K562 (cell line): ENCODE results near the gene SLC16A5. TPM values are rescaled to one million over a fixed set of nuclear protein-coding genes. Genes with fewer than 3 reads are reported as not detected.

Source experiments
- BHLHE40 ChIP-seq: IDR thresholded peaks from 2 replicates; pipeline ENCODE4 v1.6.1; 2011; ENCODE audit warnings: low read length, improper control_type of control experiment
- CTBP1 ChIP-seq: fragments of 450-650 bp; IDR thresholded peaks from 2 replicates; pipeline ENCODE4 v1.6.1; 2016; ENCODE audit warnings: borderline replicate concordance
- DEAF1 ChIP-seq: fragments of 450-650 bp; formaldehyde crosslinking; IDR thresholded peaks from 2 replicates; pipeline ENCODE4 v1.4.0; 2020; ENCODE audit warnings: mild to moderate bottlenecking, moderate library complexity
- ETS1 ChIP-seq: conservative IDR thresholded peaks from 2 replicates; pipeline ENCODE4 v1.6.1; 2011; ENCODE audit warnings: low read depth, mild to moderate bottlenecking, low read length; ENCODE audit not compliant: control insufficient read depth
- KLF16 ChIP-seq: IDR thresholded peaks from 2 replicates; pipeline ENCODE4 v1.6.1; 2016; ENCODE audit warnings: antibody characterized with exemption
- MAX ChIP-seq: sonication (generic); formaldehyde crosslinking; IDR thresholded peaks from 2 replicates; pipeline ENCODE4 v1.9.0; 2022; ENCODE audit warnings: mild to moderate bottlenecking, missing genetic modification reagents
- NCOA2 ChIP-seq, 2 experiments: fragments of 450-650 bp; IDR thresholded peaks; 2 replicates each; pipeline ENCODE4 v1.6.1; 2018; ENCODE audit warnings: mild to moderate bottlenecking in 2 of 2, moderate library complexity in 1 of 2; ENCODE audit not compliant: partially characterized antibody in 2 of 2
- POLR3A ChIP-seq: IDR thresholded peaks from 2 replicates; pipeline ENCODE4 v1.6.1; 2011; ENCODE audit warnings: borderline replicate concordance, mild to moderate bottlenecking, moderate library complexity; ENCODE audit not compliant: insufficient read length, insufficient read depth; ENCODE audit errors: extremely low read depth
- POLR3G ChIP-seq: IDR thresholded peaks from 2 replicates; pipeline ENCODE4 v1.6.1; 2011; ENCODE audit not compliant: insufficient read length, insufficient replicate concordance; ENCODE audit errors: extremely low read depth
- SRSF3 ChIP-seq: fragments of 200-400 bp; formaldehyde crosslinking; IDR thresholded peaks from 2 replicates; pipeline ENCODE4 v1.6.1; 2016; ENCODE audit warnings: mild to moderate bottlenecking, low read length, moderate library complexity; ENCODE audit not compliant: insufficient read depth
- TAL1 ChIP-seq: fragments of 450-650 bp; IDR thresholded peaks from 2 replicates; pipeline ENCODE4 v1.6.1; 2016; ENCODE audit warnings: mild to moderate bottlenecking
- ZBTB33 ChIP-seq: sonication (generic); formaldehyde crosslinking; IDR thresholded peaks from 2 replicates; pipeline ENCODE4 v1.8.1; 2023; ENCODE audit warnings: mild to moderate bottlenecking, missing genetic modification reagents
- polyA plus RNA-seq, 8 experiments: library from polyadenylated mRNA; depleted of rRNA in 4 of 8; stranded (reverse) in 5 of 8; unstranded in 3 of 8; fragments of >200 nt; fragmentation: Nextera tagmentation in 2 of 8; fragmentation: Illumina TruSeq in 1 of 8; extraction: Ambion mirVana in 2 of 8; extraction: Trizol in 1 of 8; gene quantifications; 2 replicates each; pipeline versions ENCODE4 v1.2.1 to v1.2.3, GENCODE V29; 2011 to 2014; ENCODE audit warnings: inconsistent platforms in 1 of 8, missing spikeins in 1 of 8
- total RNA-seq, 7 experiments: library from RNA; depleted of rRNA in 6 of 7; stranded (reverse); fragments of >200 nt in 6 of 7; fragmentation: Illumina TruSeq in 2 of 7; extraction: Trizol in 2 of 7; gene quantifications; 2 replicates each; pipeline versions ENCODE4 v1.2.1 to v1.2.3, GENCODE V29; 2011 to 2021; ENCODE audit warnings: low replicate concordance in 1 of 7
- TF ChIP-seq, protein P1 (sequence below), 3 experiments: fragments of 200-800 bp in 1 of 3; fragments of 250-450 bp in 1 of 3; fragments of 450-650 bp in 1 of 3; sonication (Bioruptor Pico) in 1 of 3; sonication (Bioruptor generic) in 1 of 3; formaldehyde crosslinking in 1 of 3; IDR thresholded peaks; 2 replicates each; pipeline versions ENCODE4 v1.6.1 to v1.8.0; 2016 to 2022; ENCODE audit warnings: mild to moderate bottlenecking in 2 of 3, missing genetic modification characterization in 2 of 3, missing compliant biosample characterization in 1 of 3, moderate library complexity in 1 of 3
- TF ChIP-seq, protein P2 (sequence below): sonication (generic); formaldehyde crosslinking; IDR thresholded peaks from 2 replicates; pipeline ENCODE4 v1.4.0; 2020; ENCODE audit warnings: mild to moderate bottlenecking, missing genetic modification reagents

Gene SLC16A5
- total and polyA plus RNA-seq, 9 of the 15 experiments (the other 6 are each of a cell fraction or from before 2014, with no cell fraction given): 0.06 to 2.6 (median 0.91) TPM

DNA sequence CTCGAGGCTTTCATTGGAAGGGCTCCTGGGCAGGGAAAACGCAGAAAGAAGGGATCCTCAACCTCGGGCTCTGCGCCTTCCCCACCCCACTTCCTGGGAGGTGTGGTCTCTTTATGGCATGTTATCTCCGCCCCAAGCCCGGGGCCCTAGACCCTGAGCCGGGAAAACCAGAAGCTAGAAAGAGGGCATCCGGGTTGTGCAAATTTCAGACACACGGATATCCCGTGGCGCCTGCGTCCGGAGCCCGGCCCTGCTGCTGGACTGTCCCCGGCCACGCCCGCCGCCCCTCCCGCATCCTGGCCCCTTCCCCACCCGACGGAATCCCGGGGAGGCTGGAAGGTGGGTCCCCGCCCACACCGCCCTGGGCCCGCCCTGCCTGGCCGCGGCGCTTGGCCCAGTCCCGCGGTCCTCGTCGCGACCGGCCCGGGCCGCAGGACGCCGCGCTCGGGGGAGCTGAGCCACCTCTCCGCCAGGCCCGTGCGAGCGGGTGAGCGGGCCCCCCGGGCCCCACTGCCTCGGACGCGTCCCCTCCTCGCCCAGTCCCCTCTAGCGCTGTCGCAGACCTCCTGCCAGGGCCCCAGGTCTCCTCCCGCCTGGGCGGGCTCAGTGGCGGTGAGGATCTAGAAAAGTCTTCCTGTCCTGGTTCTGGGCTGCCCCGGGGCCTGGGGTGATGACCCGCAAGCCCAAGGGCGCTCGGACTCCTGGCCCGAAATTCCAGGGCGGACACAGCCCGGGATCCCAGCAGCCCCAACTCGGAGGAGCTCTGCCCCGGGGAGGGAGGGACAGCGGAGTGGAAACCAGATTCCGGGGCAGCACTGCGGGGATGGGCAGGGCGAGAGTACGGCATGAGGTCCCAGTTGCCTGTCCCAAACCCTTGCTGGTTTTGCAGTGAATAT lies at the start of gene SLC16A5 (continued):
- TF ChIP-seq, protein P1, sequence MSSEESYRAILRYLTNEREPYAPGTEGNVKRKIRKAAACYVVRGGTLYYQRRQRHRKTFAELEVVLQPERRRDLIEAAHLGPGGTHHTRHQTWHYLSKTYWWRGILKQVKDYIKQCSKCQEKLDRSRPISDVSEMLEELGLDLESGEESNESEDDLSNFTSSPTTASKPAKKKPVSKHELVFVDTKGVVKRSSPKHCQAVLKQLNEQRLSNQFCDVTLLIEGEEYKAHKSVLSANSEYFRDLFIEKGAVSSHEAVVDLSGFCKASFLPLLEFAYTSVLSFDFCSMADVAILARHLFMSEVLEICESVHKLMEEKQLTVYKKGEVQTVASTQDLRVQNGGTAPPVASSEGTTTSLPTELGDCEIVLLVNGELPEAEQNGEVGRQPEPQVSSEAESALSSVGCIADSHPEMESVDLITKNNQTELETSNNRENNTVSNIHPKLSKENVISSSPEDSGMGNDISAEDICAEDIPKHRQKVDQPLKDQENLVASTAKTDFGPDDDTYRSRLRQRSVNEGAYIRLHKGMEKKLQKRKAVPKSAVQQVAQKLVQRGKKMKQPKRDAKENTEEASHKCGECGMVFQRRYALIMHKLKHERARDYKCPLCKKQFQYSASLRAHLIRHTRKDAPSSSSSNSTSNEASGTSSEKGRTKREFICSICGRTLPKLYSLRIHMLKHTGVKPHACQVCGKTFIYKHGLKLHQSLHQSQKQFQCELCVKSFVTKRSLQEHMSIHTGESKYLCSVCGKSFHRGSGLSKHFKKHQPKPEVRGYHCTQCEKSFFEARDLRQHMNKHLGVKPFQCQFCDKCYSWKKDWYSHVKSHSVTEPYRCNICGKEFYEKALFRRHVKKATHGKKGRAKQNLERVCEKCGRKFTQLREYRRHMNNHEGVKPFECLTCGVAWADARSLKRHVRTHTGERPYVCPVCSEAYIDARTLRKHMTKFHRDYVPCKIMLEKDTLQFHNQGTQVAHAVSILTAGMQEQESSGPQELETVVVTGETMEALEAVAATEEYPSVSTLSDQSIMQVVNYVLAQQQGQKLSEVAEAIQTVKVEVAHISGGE (CRISPR knock-in tag; IDR thresholded peaks at IDR 0.05): 0 out of 6 replicates have a peak, but pooled peaks of 1 of the 3 experiments have one; percentile 17
- TF ChIP-seq ZBTB33 (CRISPR knock-in tag) (peak; percentile 94), POLR3G (no peak), CTBP1 (peak; percentile 35; the same call in 1 of the 2 replicates), POLR3A (no peak), NCOA2 (IDR thresholded peaks at IDR 0.05; ENCODE audit: partially characterized antibody in 2 of 2) (no peak), ETS1 (no peak), KLF16 (no peak), TAL1 (no peak), MAX (no peak; the same call in 1 of the 2 replicates), SRSF3 (no peak), BHLHE40 (peak; percentile 5; the same call in 1 of the 2 replicates), DEAF1 (CRISPR knock-in tag) (no peak)
- TF ChIP-seq, protein P2, sequence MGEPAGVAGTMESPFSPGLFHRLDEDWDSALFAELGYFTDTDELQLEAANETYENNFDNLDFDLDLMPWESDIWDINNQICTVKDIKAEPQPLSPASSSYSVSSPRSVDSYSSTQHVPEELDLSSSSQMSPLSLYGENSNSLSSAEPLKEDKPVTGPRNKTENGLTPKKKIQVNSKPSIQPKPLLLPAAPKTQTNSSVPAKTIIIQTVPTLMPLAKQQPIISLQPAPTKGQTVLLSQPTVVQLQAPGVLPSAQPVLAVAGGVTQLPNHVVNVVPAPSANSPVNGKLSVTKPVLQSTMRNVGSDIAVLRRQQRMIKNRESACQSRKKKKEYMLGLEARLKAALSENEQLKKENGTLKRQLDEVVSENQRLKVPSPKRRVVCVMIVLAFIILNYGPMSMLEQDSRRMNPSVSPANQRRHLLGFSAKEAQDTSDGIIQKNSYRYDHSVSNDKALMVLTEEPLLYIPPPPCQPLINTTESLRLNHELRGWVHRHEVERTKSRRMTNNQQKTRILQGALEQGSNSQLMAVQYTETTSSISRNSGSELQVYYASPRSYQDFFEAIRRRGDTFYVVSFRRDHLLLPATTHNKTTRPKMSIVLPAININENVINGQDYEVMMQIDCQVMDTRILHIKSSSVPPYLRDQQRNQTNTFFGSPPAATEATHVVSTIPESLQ (CRISPR knock-in tag): no peak
